Measurements from ENCODE around the gene MIDN.

Gene MIDN

GRCh38 chr19:1282588-1283206, 34.3 kb downstream of the MIDN start:
- DNase-seq (ENCODE audit: low spot score): no peak

- DNase-seq (ENCODE audit: low spot score): no peak
Measured at GRCh38 chr19:1283207-1283916, 35.0 kb downstream of the MIDN start.

GRCh38 chr19:1283917-1284292, 35.5 kb downstream of the MIDN start:
- no peak for DNase-seq (ENCODE audit: low spot score)

- no peak for DNase-seq (ENCODE audit: low spot score)
Measured at GRCh38 chr19:1284293-1284978, 36.1 kb downstream of the MIDN start.

- DNase-seq (ENCODE audit: low spot score): no peak
Measured at GRCh38 chr19:1284979-1285736, 36.8 kb downstream of the MIDN start.

GRCh38 chr19:1285737-1286360, 37.5 kb downstream of the MIDN start, which contains the start of gene EFNA2:
Gene EFNA2 (plus strand): TSS chr19:1285873. CDS start chr19:1286169, 296 bp downstream.
- DNase-seq (ENCODE audit: low spot score): no peak

GRCh38 chr19:1286487-1287353, 38.3 kb downstream of the MIDN start:
- DNase-seq (ENCODE audit: low spot score): no peak

GRCh38 chr19:1287354-1288225, 39.2 kb downstream of the MIDN start:
- DNase-seq (ENCODE audit: low spot score): no peak

GRCh38 chr19:1288226-1288612, 39.8 kb downstream of the MIDN start:
- DNase-seq (ENCODE audit: low spot score): no peak

GRCh38 chr19:1288833-1289685, 40.7 kb downstream of the MIDN start:
- DNase-seq (ENCODE audit: low spot score): no peak

GRCh38 chr19:1289686-1290025, 41.3 kb downstream of the MIDN start:
- no peak for DNase-seq (ENCODE audit: low spot score)

- DNase-seq (ENCODE audit: low spot score): no peak
Measured at GRCh38 chr19:1290196-1290702, 41.9 kb downstream of the MIDN start.

- DNase-seq (ENCODE audit: low spot score): no peak
Measured at GRCh38 chr19:1290703-1291651, 42.6 kb downstream of the MIDN start.

- DNase-seq (ENCODE audit: low spot score): no peak
Measured at GRCh38 chr19:1291761-1292418, 43.5 kb downstream of the MIDN start.

- DNase-seq (ENCODE audit: low spot score): no peak
Measured at GRCh38 chr19:1292419-1293151, 44.2 kb downstream of the MIDN start.

- no peak for DNase-seq (ENCODE audit: low spot score)
Measured at GRCh38 chr19:1293782-1294604, 45.6 kb downstream of the MIDN start.

Measured in kidney tubule cell (primary cell).